Stimulated activated naive CD8-positive, alpha-beta T cell treated with anti-CD3 and anti-CD28 coated beads, Interleukin-15, Interleukin-2, amounts not matched to agents 100 U/mL and 50 U/mL, for 24 hours (primary cell): ENCODE results near the gene LZTS2.

Experiments used
- ATAC-seq: fragments of 150-1000 bp; cut with Tn5 transposase; one replicate; pipeline ENCODE4 v1.10.0; 2021
- DNase-seq: peaks from one replicate; pipeline ENCODE4 v3.0.0; 2021

The LZTS2 gene

DNA sequence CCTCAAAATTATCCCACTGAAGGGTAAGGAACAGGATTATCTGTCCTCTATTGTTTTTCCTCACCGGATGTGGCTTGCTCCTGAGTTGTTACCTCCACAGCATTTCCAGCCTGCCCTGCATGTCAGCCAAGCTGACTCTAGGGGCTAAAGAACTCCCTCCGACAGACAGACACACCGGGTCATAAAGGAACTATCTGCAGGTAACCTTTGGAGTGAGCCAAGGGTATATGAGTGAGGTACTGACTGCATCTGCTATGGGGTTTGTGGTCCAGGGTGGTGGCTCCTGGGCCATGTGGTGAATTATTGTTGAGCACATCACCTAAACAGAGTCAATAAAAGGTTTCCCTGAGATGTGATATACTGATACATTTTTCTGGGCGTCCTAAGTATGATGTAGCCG is 55.3 kb downstream of the LZTS2 start:
- ATAC-seq, result no peak
- DNase-seq, result no peak

DNA sequence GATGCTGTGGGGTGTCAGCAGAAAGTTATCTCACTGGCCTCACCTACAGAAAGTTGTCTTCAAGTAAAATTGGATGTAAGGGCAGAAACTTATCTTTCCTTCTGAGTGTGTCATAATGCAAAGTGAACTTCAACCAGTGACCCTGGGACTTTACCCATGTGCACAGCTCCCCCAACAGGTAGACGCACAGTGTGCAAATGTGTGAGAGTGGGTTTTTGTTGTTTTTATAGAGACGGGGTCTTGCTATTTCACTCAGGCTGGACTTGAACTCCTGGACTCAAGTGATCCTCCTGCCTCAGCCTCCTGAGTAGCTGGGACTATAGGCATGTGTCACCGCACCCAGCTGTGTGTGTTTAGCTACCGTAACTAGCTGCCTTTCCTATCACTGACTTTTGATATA is 55.8 kb downstream of the LZTS2 start:
- ATAC-seq (no peak), DNase-seq (no peak)

DNA sequence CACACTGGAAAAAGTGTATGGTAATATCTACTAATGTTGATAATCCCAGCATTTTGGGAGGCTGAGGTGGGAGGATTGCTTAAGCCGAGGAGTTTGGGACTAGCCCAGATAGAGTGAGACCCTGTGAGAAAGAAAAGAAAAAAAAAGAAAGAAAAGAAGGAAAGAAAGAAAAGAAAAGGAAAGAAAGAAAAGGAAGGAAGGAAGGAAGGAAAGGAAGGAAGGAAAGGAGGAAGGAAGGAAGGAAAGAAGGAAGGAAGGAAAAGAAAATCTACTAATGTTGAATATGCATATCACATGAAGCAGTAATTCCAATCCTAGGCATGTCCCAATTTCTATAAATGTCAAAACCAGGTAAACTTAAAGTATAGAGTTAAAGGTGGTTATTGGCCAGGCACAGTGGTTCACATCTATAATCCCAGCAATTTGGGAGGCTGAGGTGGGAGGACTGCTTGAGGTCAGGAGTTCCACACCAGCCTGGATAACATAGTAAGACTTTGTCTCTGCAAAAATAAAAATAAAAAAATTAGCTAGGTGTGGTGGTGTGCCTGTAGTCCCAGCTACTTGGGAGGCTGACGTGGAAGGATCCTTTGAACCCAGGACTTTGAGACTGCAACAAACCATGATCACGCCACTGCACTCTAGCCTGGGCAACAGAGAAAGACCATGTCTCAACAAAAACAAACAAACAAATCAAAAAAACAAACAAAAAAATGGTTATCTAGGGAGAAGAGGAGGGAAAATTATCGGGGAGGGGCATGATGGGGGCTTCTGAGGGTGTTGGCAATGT is 57.0 kb downstream of the LZTS2 start:
- DNase-seq (no peak), ATAC-seq (no peak)
